Activated CD4-positive, CD25-positive, alpha-beta regulatory T cell treated with anti-CD3 and anti-CD28 coated beads, Interleukin-2, amount 50 U/mL, for 16 hours (primary cell): ENCODE results near the gene HHIPL1.
A peak's percentile ranks its signal among the peaks of the same experiment; 100 is the strongest.

ENCODE experiments used
- DNase-seq: peaks from one replicate; pipeline ENCODE4 v3.0.0-alpha.2; 2020; ENCODE audit warnings: low read depth, low spot score

The HHIPL1 gene

GRCh38 chr14:99644723-99645544 is at the start of gene HHIPL1:
TSS of gene HHIPL1 (plus strand) at chr14:99645129. CDS start at chr14:99645208, 79 bp downstream.
- DNase-seq: no peak

- DNase-seq: no peak
Observed at GRCh38 chr14:99595524-99595923, 49.4 kb upstream of the HHIPL1 start.

- no peak for DNase-seq
Observed at GRCh38 chr14:99596071-99596627, 48.8 kb upstream of the HHIPL1 start.

- no peak for DNase-seq
Observed at GRCh38 chr14:99596772-99597171, 48.2 kb upstream of the HHIPL1 start.

GRCh38 chr14:99597911-99598600 is 46.9 kb upstream of the HHIPL1 start:
- DNase-seq: no peak

- DNase-seq: no peak
Observed at GRCh38 chr14:99598774-99599173, 46.2 kb upstream of the HHIPL1 start.

- DNase-seq: no peak
Observed at GRCh38 chr14:99599393-99599792, 45.5 kb upstream of the HHIPL1 start.

- no peak for DNase-seq
Observed at GRCh38 chr14:99600232-99600888, 44.6 kb upstream of the HHIPL1 start.

GRCh38 chr14:99601361-99601831 is 43.5 kb upstream of the HHIPL1 start:
- DNase-seq: no peak

GRCh38 chr14:99602054-99602787 is 42.7 kb upstream of the HHIPL1 start:
- DNase-seq: no peak

GRCh38 chr14:99602788-99603415 is 42.0 kb upstream of the HHIPL1 start:
- no peak for DNase-seq

- DNase-seq: no peak
Observed at GRCh38 chr14:99603471-99604277, 41.3 kb upstream of the HHIPL1 start, which contains the start of gene CCDC85C. TSS of gene CCDC85C (minus strand) at chr14:99604207. CDS start at chr14:99603959, 248 bp downstream.

GRCh38 chr14:99604278-99604765 is 40.6 kb upstream of the HHIPL1 start:
- DNase-seq: peak; percentile 88

- no peak for DNase-seq
Observed at GRCh38 chr14:99604766-99605298, 40.1 kb upstream of the HHIPL1 start.

GRCh38 chr14:99605299-99605961 is 39.5 kb upstream of the HHIPL1 start:
- peak; percentile 59 for DNase-seq

- no peak for DNase-seq
Observed at GRCh38 chr14:99606359-99606758, 38.6 kb upstream of the HHIPL1 start.

- DNase-seq: no peak
Observed at GRCh38 chr14:99608591-99608990, 36.3 kb upstream of the HHIPL1 start.

- no peak for DNase-seq
Observed at GRCh38 chr14:99609245-99610170, 35.4 kb upstream of the HHIPL1 start.
